Glomerular endothelial cell (primary cell): ENCODE measurements around the gene YPEL4. TPM values are rescaled to one million over a fixed set of nuclear protein-coding genes. Genes with fewer than 3 reads are reported as not detected.
A peak's percentile ranks its signal among the peaks of the same experiment; 100 is the strongest.

Source experiments
- DNase-seq: peaks from one replicate; pipeline ENCODE4 v3.0.0-alpha.2; 2011; ENCODE audit warnings: low read depth, low spot score; ENCODE audit errors: extremely low read depth
- total RNA-seq: library from RNA; depleted of rRNA; stranded (reverse); fragments of >200 nt; gene quantifications from 2 replicates; pipeline ENCODE4 v1.2.3, GENCODE V29; 2015

YPEL4 gene
- total RNA-seq, 1 donor from 2014 or later = 0.41 TPM

GRCh38 chr11:57651408-57651807, 1.7 kb upstream of the YPEL4 start:
- no peak for DNase-seq

GRCh38 chr11:57650739-57651090, 1.0 kb upstream of the YPEL4 start:
- no peak for DNase-seq

- no peak for DNase-seq
These were observed 644 bp downstream of the YPEL4 start for GRCh38 chr11:57648801-57649735.

- DNase-seq = no peak
These were observed 1.5 kb downstream of the YPEL4 start for GRCh38 chr11:57647960-57648800.

GRCh38 chr11:57647372-57647771, 2.3 kb downstream of the YPEL4 start:
- DNase-seq = no peak

GRCh38 chr11:57646799-57647303, 2.9 kb downstream of the YPEL4 start:
- DNase-seq = no peak

- no peak for DNase-seq
These were observed 3.4 kb downstream of the YPEL4 start for GRCh38 chr11:57646194-57646798.

- no peak for DNase-seq
These were observed 4.0 kb downstream of the YPEL4 start for GRCh38 chr11:57645689-57646085.

GRCh38 chr11:57644748-57645688, 4.7 kb downstream of the YPEL4 start:
- DNase-seq = no peak

- no peak for DNase-seq
These were observed 5.9 kb downstream of the YPEL4 start for GRCh38 chr11:57643802-57644201.

GRCh38 chr11:57641011-57641807, 8.5 kb downstream of the YPEL4 start:
- DNase-seq = no peak

GRCh38 chr11:57640068-57640800, 9.5 kb downstream of the YPEL4 start:
- DNase-seq = no peak

GRCh38 chr11:57639321-57640067, 10.2 kb downstream of the YPEL4 start:
- no peak for DNase-seq

- DNase-seq = no peak
These were observed 10.8 kb downstream of the YPEL4 start for GRCh38 chr11:57638811-57639320.

- DNase-seq = peak; percentile 44
These were observed 11.5 kb downstream of the YPEL4 start for GRCh38 chr11:57638005-57638781.

- no peak for DNase-seq
These were observed 12.1 kb downstream of the YPEL4 start for GRCh38 chr11:57637626-57638004.

GRCh38 chr11:57635246-57635645, 14.5 kb downstream of the YPEL4 start:
- DNase-seq = no peak
